Activated naive CD4-positive, alpha-beta T cell treated with anti-CD3 and anti-CD28 coated beads, Interleukin-2, amount 10 ng/mL, durations not matched to agents 7 days and 5 days (primary cell): ENCODE results near the gene L3MBTL2.
"Not testable (repeated sequence)": the region's sequence is repeated elsewhere in the genome, so short reads cannot be mapped to it uniquely, and the experiment has no call there.

ENCODE experiments used
- CTCF ChIA-PET: fragments of 350-600 bp; sonication (Branson Sonifier 250); formaldehyde crosslinking; loops from one replicate; lab custom pipeline; 2021; ENCODE audit warnings: antibody characterized with exemption; lab: Charles Lee
- DNase-seq: peaks from one replicate; pipeline ENCODE4 v3.0.0-alpha.2; 2020
- H3K27ac Mint-ChIP-seq: one replicate; pipeline ENCODE4 v1.8.0; 2021; ENCODE audit warnings: mild to moderate bottlenecking, moderate library complexity, mixed read lengths
- H3K27me3 Mint-ChIP-seq: one replicate; pipeline ENCODE4 v1.8.0; 2021; ENCODE audit warnings: mild to moderate bottlenecking, mixed read lengths
- H3K36me3 Mint-ChIP-seq: one replicate; pipeline ENCODE4 v1.8.0; 2021; ENCODE audit warnings: mixed read lengths
- H3K4me1 Mint-ChIP-seq: one replicate; pipeline ENCODE4 v1.8.0; 2021; ENCODE audit warnings: mixed read lengths
- H3K4me3 Mint-ChIP-seq: one replicate; pipeline ENCODE4 v1.8.0; 2021; ENCODE audit warnings: mild to moderate bottlenecking, moderate library complexity, mixed read lengths
- H3K9me3 Mint-ChIP-seq: one replicate; pipeline ENCODE4 v1.8.0; 2021; ENCODE audit warnings: mixed read lengths

Gene L3MBTL2

GRCh38 chr22:41204992-41205900, at the start of gene L3MBTL2:
L3MBTL2 (plus strand) TSS chr22:41205312; CDS start chr22:41205363, 51 bp downstream.
- peaks cover 8% of the 10 kb centered on the region for H3K36me3 Mint-ChIP-seq
- CTCF ChIA-PET = no interaction called here
- DNase-seq = peak; percentile 100
- peak within 1 kb of the TSS; percentile 84 for H3K27ac Mint-ChIP-seq
- peak within 1 kb of the TSS; percentile 80 for H3K4me3 Mint-ChIP-seq
- H3K9me3 Mint-ChIP-seq = no peaks in the 10 kb centered on the region
- peaks cover 29% of the 10 kb centered on the region for H3K4me1 Mint-ChIP-seq
- H3K27me3 Mint-ChIP-seq = peaks cover 46% of the 10 kb centered on the region

- no peaks in the 10 kb centered on the region for H3K9me3 Mint-ChIP-seq
- DNase-seq = no peak
- peaks cover 71% of the 10 kb centered on the region for H3K36me3 Mint-ChIP-seq
- H3K4me1 Mint-ChIP-seq = no peaks in the 10 kb centered on the region
- H3K27ac Mint-ChIP-seq = no peak overlapping the region
- no peak overlapping the region for H3K4me3 Mint-ChIP-seq
- no peaks in the 10 kb centered on the region for H3K27me3 Mint-ChIP-seq
- CTCF ChIA-PET = no interaction called here
These were observed 48.0 kb upstream of the L3MBTL2 start for GRCh38 chr22:41157083-41157482.

GRCh38 chr22:41169157-41169556, 36.0 kb upstream of the L3MBTL2 start:
- Mint-ChIP-seq H3K4me1 (no peaks in the 10 kb centered on the region), H3K27ac (no peak overlapping the region), H3K36me3 (peaks cover 57% of the 10 kb centered on the region), H3K9me3 (no peaks in the 10 kb centered on the region), H3K27me3 (no peaks in the 10 kb centered on the region), H3K4me3 (no peak overlapping the region)
- CTCF ChIA-PET = no interaction called here
- no peak for DNase-seq

GRCh38 chr22:41171996-41172395, 33.1 kb upstream of the L3MBTL2 start:
- DNase-seq = no peak
- Mint-ChIP-seq H3K9me3 (no peaks in the 10 kb centered on the region), H3K27me3 (no peaks in the 10 kb centered on the region), H3K4me3 (no peak overlapping the region), H3K36me3 (peaks cover 64% of the 10 kb centered on the region), H3K4me1 (peaks cover 23% of the 10 kb centered on the region), H3K27ac (no peak overlapping the region)
- CTCF ChIA-PET = interaction anchor here (1.1 kb wide), 1 partner anchor 249 kb away, joined by 3 read pairs; no protein-coding TSS in a partner anchor

GRCh38 chr22:41175546-41175945, 29.6 kb upstream of the L3MBTL2 start:
- peak overlapping the region; percentile 76 for H3K27ac Mint-ChIP-seq

GRCh38 chr22:41177040-41177621, 28.0 kb upstream of the L3MBTL2 start:
- H3K9me3 Mint-ChIP-seq = no peaks in the 10 kb centered on the region
- no peak overlapping the region for H3K4me3 Mint-ChIP-seq
- no peak overlapping the region for H3K27ac Mint-ChIP-seq
- DNase-seq = no peak
- peaks cover 61% of the 10 kb centered on the region for H3K36me3 Mint-ChIP-seq
- H3K4me1 Mint-ChIP-seq = peaks cover 23% of the 10 kb centered on the region
- no peaks in the 10 kb centered on the region for H3K27me3 Mint-ChIP-seq
- CTCF ChIA-PET = no interaction called here

More at GRCh38 chr22:41175546-41175945, 29.6 kb upstream of the L3MBTL2 start:
- CTCF ChIA-PET = interaction anchor here (0.8 kb wide), 1 partner anchor 62 kb away, joined by 3 read pairs; no protein-coding TSS in a partner anchor
- no peak overlapping the region for H3K4me3 Mint-ChIP-seq
- H3K27me3 Mint-ChIP-seq = no peaks in the 10 kb centered on the region
- H3K4me1 Mint-ChIP-seq = peaks cover 23% of the 10 kb centered on the region
- no peaks in the 10 kb centered on the region for H3K9me3 Mint-ChIP-seq
- peaks cover 65% of the 10 kb centered on the region for H3K36me3 Mint-ChIP-seq
- DNase-seq = no peak

GRCh38 chr22:41177622-41178424, 27.3 kb upstream of the L3MBTL2 start:
- DNase-seq = no peak
- peaks cover 57% of the 10 kb centered on the region for H3K36me3 Mint-ChIP-seq
- H3K4me1 Mint-ChIP-seq = peaks cover 23% of the 10 kb centered on the region
- H3K27ac Mint-ChIP-seq = no peak overlapping the region
- no peak overlapping the region for H3K4me3 Mint-ChIP-seq
- no peaks in the 10 kb centered on the region for H3K27me3 Mint-ChIP-seq
- H3K9me3 Mint-ChIP-seq = no peaks in the 10 kb centered on the region
- CTCF ChIA-PET = no interaction called here

- H3K27me3 Mint-ChIP-seq = no peaks in the 10 kb centered on the region
- DNase-seq = no peak
- no peak overlapping the region for H3K27ac Mint-ChIP-seq
- peaks cover 50% of the 10 kb centered on the region for H3K36me3 Mint-ChIP-seq
- H3K9me3 Mint-ChIP-seq = no peaks in the 10 kb centered on the region
- H3K4me1 Mint-ChIP-seq = peaks cover 23% of the 10 kb centered on the region
- CTCF ChIA-PET = no interaction called here
- no peak overlapping the region for H3K4me3 Mint-ChIP-seq
These were observed 26.6 kb upstream of the L3MBTL2 start for GRCh38 chr22:41178425-41178975.

GRCh38 chr22:41180362-41180761, 24.8 kb upstream of the L3MBTL2 start:
- H3K27me3 Mint-ChIP-seq, H3K4me3 Mint-ChIP-seq, H3K27ac Mint-ChIP-seq, DNase-seq, H3K9me3 Mint-ChIP-seq: not testable (repeated sequence)
- peaks cover 40% of the 10 kb centered on the region for H3K36me3 Mint-ChIP-seq
- CTCF ChIA-PET = interaction anchor here (0.9 to 2.6 kb wide), 3 partner anchors 17 to 257 kb away, joined by 3 to 11 read pairs (median 9); no protein-coding TSS in a partner anchor
- H3K4me1 Mint-ChIP-seq = peaks cover 11% of the 10 kb centered on the region

- H3K9me3 Mint-ChIP-seq = no peaks in the 10 kb centered on the region
- H3K36me3 Mint-ChIP-seq = peaks cover 34% of the 10 kb centered on the region
- H3K27me3 Mint-ChIP-seq = no peaks in the 10 kb centered on the region
- H3K4me3 Mint-ChIP-seq = no peak overlapping the region
- no peak overlapping the region for H3K27ac Mint-ChIP-seq
- peaks cover 5% of the 10 kb centered on the region for H3K4me1 Mint-ChIP-seq
- CTCF ChIA-PET = interaction anchor here (0.9 to 2.6 kb wide), 3 partner anchors 17 to 258 kb away, joined by 3 to 11 read pairs (median 9); no protein-coding TSS in a partner anchor
- DNase-seq = no peak
These were observed 24.2 kb upstream of the L3MBTL2 start for GRCh38 chr22:41180926-41181325.

GRCh38 chr22:41181349-41182241, 23.5 kb upstream of the L3MBTL2 start:
- DNase-seq = no peak
- no peaks in the 10 kb centered on the region for H3K9me3 Mint-ChIP-seq
- no peak overlapping the region for H3K27ac Mint-ChIP-seq
- no peaks in the 10 kb centered on the region for H3K27me3 Mint-ChIP-seq
- peaks cover 29% of the 10 kb centered on the region for H3K36me3 Mint-ChIP-seq
- CTCF ChIA-PET = interaction anchor here (0.9 to 2.6 kb wide), 3 partner anchors 16 to 258 kb away, joined by 3 to 11 read pairs (median 9); no protein-coding TSS in a partner anchor
- H3K4me1 Mint-ChIP-seq = no peaks in the 10 kb centered on the region
- H3K4me3 Mint-ChIP-seq = no peak overlapping the region

GRCh38 chr22:41184679-41185078, 20.4 kb upstream of the L3MBTL2 start:
- Mint-ChIP-seq H3K4me3 (no peak overlapping the region), H3K4me1 (no peaks in the 10 kb centered on the region), H3K9me3 (no peaks in the 10 kb centered on the region), H3K36me3 (peaks cover 7% of the 10 kb centered on the region), H3K27ac (no peak overlapping the region), H3K27me3 (peaks cover 2% of the 10 kb centered on the region)
- no peak for DNase-seq
- CTCF ChIA-PET = no interaction called here

GRCh38 chr22:41191467-41191866, 13.6 kb upstream of the L3MBTL2 start:
- H3K4me3 Mint-ChIP-seq = no peak overlapping the region
- H3K9me3 Mint-ChIP-seq = no peaks in the 10 kb centered on the region
- CTCF ChIA-PET = no interaction called here
- peaks cover under 1% of the 10 kb centered on the region for H3K4me1 Mint-ChIP-seq
- H3K27me3 Mint-ChIP-seq = peaks cover 22% of the 10 kb centered on the region
- no peak for DNase-seq
- H3K36me3 Mint-ChIP-seq = no peaks in the 10 kb centered on the region
- H3K27ac Mint-ChIP-seq = no peak overlapping the region
